Dendritic cell treated with granulocyte-macrophage colony-stimulating factor and Interleukin-4, amounts not matched to agents 40 ng/mL and 50 ng/mL, for 4 days (primary cell): ENCODE data around the gene PDE8B.

Experiments used
- H3K27ac Mint-ChIP-seq: one replicate; pipeline ENCODE4 v1.8.0; 2022; ENCODE audit warnings: mild to moderate bottlenecking, mixed read lengths
- H3K27me3 Mint-ChIP-seq: one replicate; pipeline ENCODE4 v1.8.0; 2022; ENCODE audit warnings: mild to moderate bottlenecking, mixed read lengths
- H3K36me3 Mint-ChIP-seq: one replicate; pipeline ENCODE4 v1.8.0; 2022; ENCODE audit warnings: low read depth, mixed read lengths
- H3K4me1 Mint-ChIP-seq: one replicate; pipeline ENCODE4 v1.8.0; 2022; ENCODE audit warnings: low read depth, mixed read lengths
- H3K4me3 Mint-ChIP-seq: one replicate; pipeline ENCODE4 v1.8.0; 2022; ENCODE audit warnings: mild to moderate bottlenecking, moderate library complexity, mixed read lengths
- H3K9me3 Mint-ChIP-seq: one replicate; pipeline ENCODE4 v1.8.0; 2022; ENCODE audit warnings: mixed read lengths
- intact Hi-C: fragments of 100-400 bp; cut with micrococcal nuclease; formaldehyde crosslinking; loops from one replicate; pipeline ENCODE4 v1.15.0; 2022

PDE8B gene

DNA sequence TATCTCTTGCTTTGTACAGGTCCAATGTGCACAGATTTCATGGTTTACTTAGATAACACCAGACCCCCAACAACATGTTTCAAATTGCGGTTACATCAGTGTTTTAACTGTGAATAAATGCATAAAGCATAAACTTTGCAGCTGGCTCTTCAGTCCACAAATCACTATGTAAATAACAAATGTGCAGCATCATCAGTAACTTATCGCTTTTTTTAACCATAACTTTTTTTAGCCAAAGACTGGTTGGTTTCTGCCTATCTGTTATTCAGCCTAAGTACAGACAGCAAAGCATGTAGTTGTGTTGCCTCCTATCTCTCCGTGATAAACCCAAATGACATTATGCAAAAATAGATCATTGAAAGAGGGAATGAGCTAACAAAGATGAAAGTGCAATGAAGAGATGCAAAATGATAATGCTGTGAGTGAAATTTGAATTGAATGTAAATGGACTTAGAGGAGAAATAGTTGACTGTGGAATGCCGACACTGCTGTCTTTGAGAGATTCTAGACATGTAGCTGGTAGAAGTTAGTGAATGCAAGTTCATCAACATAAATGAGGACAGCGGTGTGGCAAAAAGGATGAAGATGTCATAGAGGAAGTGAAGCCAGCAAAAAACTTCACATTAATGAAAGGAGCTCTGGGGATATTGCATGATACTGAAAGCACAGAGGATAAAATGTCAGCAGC lies 108.8 kb downstream of the PDE8B start:
- Mint-ChIP-seq H3K27ac (no peak overlapping the region), H3K27me3 (peaks cover 2% of the 10 kb centered on the region), H3K9me3 (no peaks in the 10 kb centered on the region), H3K4me1 (no peaks in the 10 kb centered on the region), H3K36me3 (no peaks in the 10 kb centered on the region), H3K4me3 (no peak overlapping the region)
- intact Hi-C loops: no loop called here

- H3K36me3 Mint-ChIP-seq: no peaks in the 10 kb centered on the region
- intact Hi-C loops: no loop called here
- H3K27ac Mint-ChIP-seq: no peak overlapping the region
- H3K4me3 Mint-ChIP-seq: no peak overlapping the region
- H3K27me3 Mint-ChIP-seq: peaks cover 2% of the 10 kb centered on the region
- no peaks in the 10 kb centered on the region for H3K9me3 Mint-ChIP-seq
- H3K4me1 Mint-ChIP-seq: no peaks in the 10 kb centered on the region
Measured at GRCh38 chr5:77321793-77322394, 111.4 kb downstream of the PDE8B start.

GRCh38 chr5:77322406-77322805 lies 111.9 kb downstream of the PDE8B start:
- no peak overlapping the region for H3K4me3 Mint-ChIP-seq
- peaks cover 2% of the 10 kb centered on the region for H3K27me3 Mint-ChIP-seq
- H3K36me3 Mint-ChIP-seq: no peaks in the 10 kb centered on the region
- H3K9me3 Mint-ChIP-seq: no peaks in the 10 kb centered on the region
- no peak overlapping the region for H3K27ac Mint-ChIP-seq
- intact Hi-C loops: no loop called here
- no peaks in the 10 kb centered on the region for H3K4me1 Mint-ChIP-seq

DNA sequence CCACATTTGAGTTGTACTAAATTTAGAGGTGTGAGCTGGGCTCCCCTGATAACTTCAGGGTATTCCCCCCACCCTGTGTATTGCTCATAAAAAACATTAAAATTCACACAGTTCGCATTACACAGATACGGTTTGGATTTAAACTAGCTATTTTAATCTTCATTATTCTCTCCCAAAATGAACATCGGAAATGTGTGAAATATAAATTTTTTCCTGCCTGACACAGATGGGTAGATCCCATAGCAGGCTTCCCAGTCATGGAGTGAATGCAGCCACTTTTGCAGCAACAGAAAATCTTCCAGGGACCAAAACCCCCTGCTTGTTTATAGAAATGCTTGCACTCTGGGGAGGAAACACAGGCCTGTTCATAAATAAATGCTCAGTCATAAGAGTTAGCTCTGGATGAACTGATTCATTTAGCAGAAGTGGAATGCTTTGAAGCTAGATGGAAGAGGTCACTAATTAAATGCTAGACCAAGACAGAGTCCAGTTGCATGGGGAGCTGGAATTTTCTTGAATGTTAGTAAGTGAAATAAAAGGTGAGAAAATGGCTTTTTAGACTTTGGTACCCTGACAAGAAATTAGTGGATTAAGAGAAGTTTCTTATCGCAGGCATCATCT lies 115.6 kb downstream of the PDE8B start:
- Mint-ChIP-seq H3K36me3 (no peaks in the 10 kb centered on the region), H3K4me1 (no peaks in the 10 kb centered on the region), H3K27ac (no peak overlapping the region), H3K9me3 (no peaks in the 10 kb centered on the region), H3K4me3 (no peak overlapping the region), H3K27me3 (peaks cover 2% of the 10 kb centered on the region)
- intact Hi-C loops: no loop called here

- no peaks in the 10 kb centered on the region for H3K4me1 Mint-ChIP-seq
- H3K27ac Mint-ChIP-seq: no peak overlapping the region
- no peak overlapping the region for H3K4me3 Mint-ChIP-seq
- no peaks in the 10 kb centered on the region for H3K36me3 Mint-ChIP-seq
- no peaks in the 10 kb centered on the region for H3K9me3 Mint-ChIP-seq
- intact Hi-C loops: no loop called here
- H3K27me3 Mint-ChIP-seq: peaks cover 2% of the 10 kb centered on the region
Measured at GRCh38 chr5:77326986-77327734, 116.7 kb downstream of the PDE8B start.

GRCh38 chr5:77328930-77329647 lies 118.6 kb downstream of the PDE8B start:
- no peaks in the 10 kb centered on the region for H3K4me1 Mint-ChIP-seq
- no peak overlapping the region for H3K27ac Mint-ChIP-seq
- H3K36me3 Mint-ChIP-seq: no peaks in the 10 kb centered on the region
- intact Hi-C loops: no loop called here
- H3K4me3 Mint-ChIP-seq: no peak overlapping the region
- H3K27me3 Mint-ChIP-seq: no peaks in the 10 kb centered on the region
- H3K9me3 Mint-ChIP-seq: no peaks in the 10 kb centered on the region

DNA sequence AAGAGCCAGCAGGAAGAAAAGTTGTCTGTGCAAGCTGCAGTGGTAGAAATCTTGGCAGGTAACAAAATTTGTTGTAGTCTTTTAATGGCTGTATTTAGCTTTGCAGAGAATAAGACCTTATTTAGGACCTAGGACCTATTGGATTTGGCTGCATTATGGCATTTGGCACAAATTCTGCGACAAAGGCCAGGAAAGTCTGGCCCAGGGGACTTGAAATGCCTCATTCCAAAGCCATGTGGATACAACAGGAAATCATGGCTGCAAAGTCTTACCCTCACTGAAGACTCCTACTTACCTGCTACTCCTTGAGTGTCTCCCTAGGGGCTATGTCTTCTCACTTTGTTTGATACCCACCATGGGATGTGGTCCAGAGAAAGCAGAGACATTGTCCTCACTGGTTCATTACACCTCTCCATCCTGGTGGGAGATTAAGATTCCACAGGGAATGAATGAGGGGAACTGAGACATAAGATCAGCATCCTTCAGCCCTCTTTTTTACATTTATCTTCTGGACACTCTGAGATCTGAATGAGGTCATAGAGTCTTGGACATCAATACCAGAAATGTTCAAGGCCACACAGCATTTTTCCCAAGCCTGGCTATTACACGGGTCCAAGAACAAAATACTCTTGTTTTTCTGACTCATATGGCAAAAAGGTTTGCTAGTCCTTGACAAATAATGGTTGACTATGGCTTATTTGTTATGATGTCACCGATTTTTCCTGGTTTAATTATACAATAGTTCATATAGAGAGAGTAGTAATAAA lies 119.4 kb downstream of the PDE8B start:
- intact Hi-C loops: no loop called here
- no peak overlapping the region for H3K27ac Mint-ChIP-seq

GRCh38 chr5:77333036-77333435 lies 122.6 kb downstream of the PDE8B start:
- H3K36me3 Mint-ChIP-seq: no peaks in the 10 kb centered on the region
- intact Hi-C loops: no loop called here
- no peaks in the 10 kb centered on the region for H3K9me3 Mint-ChIP-seq
- H3K4me3 Mint-ChIP-seq: no peak overlapping the region
- H3K27me3 Mint-ChIP-seq: no peaks in the 10 kb centered on the region
- H3K27ac Mint-ChIP-seq: no peak overlapping the region
- H3K4me1 Mint-ChIP-seq: no peaks in the 10 kb centered on the region

More for the DNA sequence above, 119.4 kb downstream of the PDE8B start:
- Mint-ChIP-seq H3K4me1 (no peaks in the 10 kb centered on the region), H3K4me3 (no peak overlapping the region), H3K36me3 (no peaks in the 10 kb centered on the region), H3K9me3 (no peaks in the 10 kb centered on the region), H3K27me3 (no peaks in the 10 kb centered on the region)

GRCh38 chr5:77333451-77334123 lies 123.1 kb downstream of the PDE8B start:
- no peak overlapping the region for H3K4me3 Mint-ChIP-seq
- no peaks in the 10 kb centered on the region for H3K27me3 Mint-ChIP-seq
- no peak overlapping the region for H3K27ac Mint-ChIP-seq
- no peaks in the 10 kb centered on the region for H3K4me1 Mint-ChIP-seq
- H3K9me3 Mint-ChIP-seq: no peaks in the 10 kb centered on the region
- intact Hi-C loops: no loop called here
- no peaks in the 10 kb centered on the region for H3K36me3 Mint-ChIP-seq

- Mint-ChIP-seq H3K9me3 (no peaks in the 10 kb centered on the region), H3K4me3 (no peak overlapping the region), H3K36me3 (no peaks in the 10 kb centered on the region), H3K27ac (no peak overlapping the region), H3K4me1 (no peaks in the 10 kb centered on the region), H3K27me3 (no peaks in the 10 kb centered on the region)
- intact Hi-C loops: no loop called here
Measured at GRCh38 chr5:77337246-77337645, 126.8 kb downstream of the PDE8B start.

- no peaks in the 10 kb centered on the region for H3K36me3 Mint-ChIP-seq
- no peak overlapping the region for H3K4me3 Mint-ChIP-seq
- H3K27me3 Mint-ChIP-seq: no peaks in the 10 kb centered on the region
- no peaks in the 10 kb centered on the region for H3K4me1 Mint-ChIP-seq
- no peaks in the 10 kb centered on the region for H3K9me3 Mint-ChIP-seq
- H3K27ac Mint-ChIP-seq: no peak overlapping the region
- intact Hi-C loops: no loop called here
Measured at GRCh38 chr5:77337686-77338085, 127.2 kb downstream of the PDE8B start.

DNA sequence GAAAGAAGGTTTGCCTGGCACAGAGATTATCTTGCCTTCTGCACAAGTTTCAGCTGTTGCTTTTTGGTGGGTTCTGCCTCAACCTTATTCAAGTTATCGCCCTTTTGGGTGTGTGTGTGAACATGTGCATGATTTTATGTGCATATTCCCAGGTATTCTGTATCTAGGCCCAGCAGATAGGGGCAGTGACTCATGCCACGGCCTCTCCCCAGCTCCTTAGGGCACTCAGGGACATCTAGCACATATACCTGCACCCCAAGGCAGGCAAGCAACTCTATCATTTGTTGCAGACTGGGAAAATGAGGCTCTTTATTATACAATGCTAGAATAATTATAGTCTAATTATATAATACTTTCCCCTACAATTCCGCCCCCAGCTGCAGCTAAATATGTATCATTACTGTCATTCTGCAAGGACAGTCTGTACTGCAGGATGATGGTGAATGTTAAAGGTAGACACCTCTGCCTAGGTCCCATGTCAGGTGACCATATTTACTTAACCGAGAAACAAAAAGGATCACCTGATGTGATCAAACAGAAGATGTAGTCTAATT lies 128.9 kb downstream of the PDE8B start:
- Mint-ChIP-seq H3K36me3 (no peaks in the 10 kb centered on the region), H3K4me1 (no peaks in the 10 kb centered on the region), H3K4me3 (no peak overlapping the region), H3K27me3 (no peaks in the 10 kb centered on the region), H3K9me3 (no peaks in the 10 kb centered on the region), H3K27ac (no peak overlapping the region)
- intact Hi-C loops: no loop called here
